RWPE2 (cell line): Measurements from ENCODE around the gene BRD9.
A peak's percentile ranks its signal among the peaks of the same experiment; 100 is the strongest.
"Not testable (repeated sequence)": the region's sequence is repeated elsewhere in the genome, so short reads cannot be mapped to it uniquely, and the experiment has no call there.

Source experiments
- ATAC-seq: fragments of 200-7000 bp; cut with Tn5 transposase; 3 replicates; pipeline ENCODE4 v1.9.1; 2021; ENCODE audit warnings: low read depth
- DNase-seq: peaks from one replicate; pipeline ENCODE4 v3.0.0-alpha.2; 2020; ENCODE audit warnings: low spot score
- H3K27ac ChIP-seq: fragments of 450-650 bp; 2 replicates; pipeline ENCODE4 v1.5.1; 2017; ENCODE audit warnings: mild to moderate bottlenecking; ENCODE audit not compliant: poor library complexity, severe bottlenecking
- H3K27me3 ChIP-seq: fragments of 250-450 bp; sonication (Bioruptor Pico); 2 replicates; pipeline ENCODE4 v1.5.1; 2021; ENCODE audit warnings: mild to moderate bottlenecking, moderate library complexity; ENCODE audit not compliant: insufficient read depth, poor library complexity, severe bottlenecking
- H3K36me3 ChIP-seq: fragments of 250-450 bp; sonication (Bioruptor Pico); 2 replicates; pipeline ENCODE4 v1.5.1; 2020; ENCODE audit warnings: low read depth, mild to moderate bottlenecking, moderate library complexity
- H3K4me1 ChIP-seq: fragments of 250-450 bp; sonication (Bioruptor Pico); 2 replicates; pipeline ENCODE4 v1.5.1; 2021; ENCODE audit warnings: mild to moderate bottlenecking, moderate library complexity; ENCODE audit not compliant: insufficient read depth, poor library complexity, severe bottlenecking
- H3K4me3 ChIP-seq: fragments of 250-450 bp; sonication (Bioruptor Pico); 2 replicates; pipeline ENCODE4 v1.5.1; 2021; ENCODE audit warnings: mild to moderate bottlenecking, moderate library complexity; ENCODE audit not compliant: severe bottlenecking
- H3K9me3 ChIP-seq: fragments of 250-450 bp; sonication (Bioruptor Pico); 2 replicates; pipeline ENCODE4 v1.5.1; 2021; ENCODE audit warnings: mild to moderate bottlenecking, moderate library complexity; ENCODE audit not compliant: severe bottlenecking
- TF ChIP-seq, protein P1 (sequence below): fragments of 450-650 bp; IDR thresholded peaks from one replicate; pipeline ENCODE4 v1.5.1; 2017; ENCODE audit warnings: mild to moderate bottlenecking, moderate library complexity; ENCODE audit not compliant: poor library complexity, severe bottlenecking

BRD9 gene

GRCh38 chr5:915946-916345 is 23.3 kb upstream of the BRD9 start:
- peaks cover 66% of the 10 kb centered on the region for H3K36me3 ChIP-seq

GRCh38 chr5:915346-915745 is 22.7 kb upstream of the BRD9 start:
- H3K4me1 ChIP-seq: peaks cover 15% of the 10 kb centered on the region
- not testable (repeated sequence) for H3K4me3 ChIP-seq, H3K27ac ChIP-seq, ATAC-seq, H3K9me3 ChIP-seq, H3K27me3 ChIP-seq, DNase-seq
- peaks cover 66% of the 10 kb centered on the region for H3K36me3 ChIP-seq

More at GRCh38 chr5:915946-916345, 23.3 kb upstream of the BRD9 start:
- H3K9me3 ChIP-seq: no peaks in the 10 kb centered on the region
- ATAC-seq: no peak
- no peaks in the 10 kb centered on the region for H3K27me3 ChIP-seq
- no peak overlapping the region for H3K4me3 ChIP-seq
- no peak for DNase-seq
- TF ChIP-seq, protein P1, sequence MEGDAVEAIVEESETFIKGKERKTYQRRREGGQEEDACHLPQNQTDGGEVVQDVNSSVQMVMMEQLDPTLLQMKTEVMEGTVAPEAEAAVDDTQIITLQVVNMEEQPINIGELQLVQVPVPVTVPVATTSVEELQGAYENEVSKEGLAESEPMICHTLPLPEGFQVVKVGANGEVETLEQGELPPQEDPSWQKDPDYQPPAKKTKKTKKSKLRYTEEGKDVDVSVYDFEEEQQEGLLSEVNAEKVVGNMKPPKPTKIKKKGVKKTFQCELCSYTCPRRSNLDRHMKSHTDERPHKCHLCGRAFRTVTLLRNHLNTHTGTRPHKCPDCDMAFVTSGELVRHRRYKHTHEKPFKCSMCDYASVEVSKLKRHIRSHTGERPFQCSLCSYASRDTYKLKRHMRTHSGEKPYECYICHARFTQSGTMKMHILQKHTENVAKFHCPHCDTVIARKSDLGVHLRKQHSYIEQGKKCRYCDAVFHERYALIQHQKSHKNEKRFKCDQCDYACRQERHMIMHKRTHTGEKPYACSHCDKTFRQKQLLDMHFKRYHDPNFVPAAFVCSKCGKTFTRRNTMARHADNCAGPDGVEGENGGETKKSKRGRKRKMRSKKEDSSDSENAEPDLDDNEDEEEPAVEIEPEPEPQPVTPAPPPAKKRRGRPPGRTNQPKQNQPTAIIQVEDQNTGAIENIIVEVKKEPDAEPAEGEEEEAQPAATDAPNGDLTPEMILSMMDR: no peak
- peaks cover 15% of the 10 kb centered on the region for H3K4me1 ChIP-seq
- no peak overlapping the region for H3K27ac ChIP-seq

DNA sequence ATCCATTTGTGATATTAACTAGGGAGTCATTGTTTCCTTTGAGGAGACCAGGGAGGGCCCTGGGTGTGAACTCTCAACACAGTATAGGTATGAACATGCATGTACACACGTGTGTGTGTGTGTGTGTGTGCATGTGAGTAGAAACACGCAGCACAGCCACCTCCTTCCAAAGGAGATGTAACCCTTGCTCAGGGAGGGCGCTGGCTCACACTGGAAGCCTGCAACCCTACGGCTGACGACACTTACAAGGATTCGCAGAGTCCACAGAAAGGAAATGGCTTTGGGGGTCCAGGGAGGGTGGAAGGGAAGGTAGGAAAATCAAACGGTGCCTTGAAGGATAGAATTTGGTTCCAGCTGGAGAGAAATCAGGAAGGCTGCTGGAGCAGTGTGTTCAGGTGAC is 22.0 kb upstream of the BRD9 start:
- TF ChIP-seq, protein P1: no peak
- peaks cover 15% of the 10 kb centered on the region for H3K4me1 ChIP-seq
- no peak overlapping the region for H3K27ac ChIP-seq
- H3K4me3 ChIP-seq: no peak overlapping the region
- no peaks in the 10 kb centered on the region for H3K9me3 ChIP-seq
- ATAC-seq (no peak), DNase-seq (no peak)
- peaks cover 68% of the 10 kb centered on the region for H3K36me3 ChIP-seq
- H3K27me3 ChIP-seq: no peaks in the 10 kb centered on the region

- no peaks in the 10 kb centered on the region for H3K27me3 ChIP-seq
- H3K9me3 ChIP-seq: no peaks in the 10 kb centered on the region
- no peak for ATAC-seq
- DNase-seq: no peak
- peaks cover 15% of the 10 kb centered on the region for H3K4me1 ChIP-seq
- peaks cover 72% of the 10 kb centered on the region for H3K36me3 ChIP-seq
- TF ChIP-seq, protein P1: no peak
- H3K27ac ChIP-seq: no peak overlapping the region
- no peak overlapping the region for H3K4me3 ChIP-seq
Measured at GRCh38 chr5:914174-914573, 21.6 kb upstream of the BRD9 start.

- peak overlapping the region; percentile 59 for H3K27ac ChIP-seq
- TF ChIP-seq, protein P1: peak; percentile 54
- ATAC-seq (peak; percentile 91), DNase-seq (peak; percentile 97)
- H3K4me1 ChIP-seq: peaks cover 15% of the 10 kb centered on the region
- no peaks in the 10 kb centered on the region for H3K27me3 ChIP-seq
- H3K36me3 ChIP-seq: peaks cover 71% of the 10 kb centered on the region
- no peaks in the 10 kb centered on the region for H3K9me3 ChIP-seq
- H3K4me3 ChIP-seq: no peak overlapping the region
Measured at GRCh38 chr5:912280-913091, 19.9 kb upstream of the BRD9 start.
